GM23338 (cell line): ENCODE measurements around the gene SEZ6L. TPM values are rescaled to one million over a fixed set of nuclear protein-coding genes. Genes with fewer than 3 reads are reported as not detected.
A peak's percentile ranks its signal among the peaks of the same experiment; 100 is the strongest.

ENCODE experiments used
- ATAC-seq: fragments of 200-7000 bp; cut with Tn5 transposase; 3 replicates; pipeline ENCODE4 v1.9.1; 2020
- DNase-seq: peaks from one replicate; pipeline ENCODE4 v3.0.0-alpha.2; 2015; ENCODE audit warnings: low spot score
- H2AFZ ChIP-seq: fragments of 200-600 bp; sonication (generic); 2 replicates; pipeline ENCODE4 v1.8.0; 2016; ENCODE audit warnings: antibody characterized with exemption, mild to moderate bottlenecking, moderate library complexity
- H3F3A ChIP-seq: fragments of 200-600 bp; sonication (generic); replicated peaks from 2 replicates; pipeline ENCODE4 v1.8.0; 2017; ENCODE audit warnings: antibody characterized with exemption, mixed run types, low read depth
- H3K27ac ChIP-seq: fragments of 200-600 bp; sonication (generic); 2 replicates; pipeline ENCODE4 v1.6.1; 2016; ENCODE audit warnings: low read depth
- H3K27me3 ChIP-seq: fragments of 200-600 bp; sonication (generic); 2 replicates; pipeline ENCODE4 v1.8.0; 2016; ENCODE audit warnings: mild to moderate bottlenecking, mixed run types, moderate library complexity; ENCODE audit not compliant: insufficient read depth
- H3K36me3 ChIP-seq: fragments of 200-600 bp; sonication (generic); 2 replicates; pipeline ENCODE4 v1.8.0; 2016; ENCODE audit warnings: mild to moderate bottlenecking; ENCODE audit not compliant: insufficient read depth
- H3K4me1 ChIP-seq: fragments of 200-600 bp; sonication (generic); 2 replicates; pipeline ENCODE4 v1.8.0; 2016; ENCODE audit warnings: mild to moderate bottlenecking, moderate library complexity; ENCODE audit not compliant: insufficient read depth
- H3K4me2 ChIP-seq: fragments of 200-600 bp; sonication (generic); 2 replicates; pipeline ENCODE4 v1.7.1; 2017; ENCODE audit warnings: mixed run types
- H3K4me3 ChIP-seq: fragments of 200-600 bp; sonication (generic); 2 replicates; pipeline ENCODE4 v1.6.1; 2016; ENCODE audit warnings: mixed run types
- H3K79me2 ChIP-seq: fragments of 200-600 bp; sonication (generic); replicated peaks from 2 replicates; pipeline ENCODE4 v1.8.0; 2017; ENCODE audit warnings: mild to moderate bottlenecking; ENCODE audit not compliant: insufficient read depth
- H3K9me2 ChIP-seq: fragments of 200-600 bp; sonication (generic); 2 replicates; pipeline ENCODE4 v1.8.0; 2017; ENCODE audit not compliant: insufficient read depth
- H4K20me1 ChIP-seq: fragments of 200-600 bp; sonication (generic); replicated peaks from 2 replicates; pipeline ENCODE4 v1.8.0; 2017; ENCODE audit warnings: mild to moderate bottlenecking; ENCODE audit not compliant: insufficient read depth
- H3K27ac Mint-ChIP-seq: 2 replicates; pipeline ENCODE4 v1.8.0; 2020; ENCODE audit warnings: inconsistent platforms, mild to moderate bottlenecking, moderate library complexity, mixed read lengths
- H3K27me3 Mint-ChIP-seq: 3 replicates; pipeline ENCODE4 v1.8.0; 2022; ENCODE audit warnings: low read depth, mild to moderate bottlenecking, moderate library complexity, mixed read lengths, inconsistent platforms; ENCODE audit not compliant: insufficient read depth, poor library complexity
- H3K36me3 Mint-ChIP-seq: 3 replicates; pipeline ENCODE4 v1.8.0; 2021; ENCODE audit warnings: low read depth, mild to moderate bottlenecking, inconsistent platforms, moderate library complexity, mixed read lengths
- H3K4me1 Mint-ChIP-seq: 3 replicates; pipeline ENCODE4 v1.8.0; 2020; ENCODE audit warnings: mild to moderate bottlenecking, inconsistent platforms, mixed read lengths
- H3K4me3 Mint-ChIP-seq: 3 replicates; pipeline ENCODE4 v1.8.0; 2021; ENCODE audit warnings: moderate library complexity, mild to moderate bottlenecking, inconsistent platforms, mixed read lengths
- H3K9me3 Mint-ChIP-seq: 3 replicates; pipeline ENCODE4 v1.8.0; 2020; ENCODE audit warnings: moderate library complexity, mild to moderate bottlenecking, inconsistent platforms, mixed read lengths
- CREB1 ChIP-seq: fragments of 250-450 bp; sonication (Bioruptor Pico); IDR thresholded peaks from 2 replicates; pipeline ENCODE4 v1.5.0; 2020; ENCODE audit warnings: low read depth, mild to moderate bottlenecking, moderate library complexity
- ETS1 ChIP-seq: IDR thresholded peaks from 2 replicates; pipeline ENCODE4 v1.6.1; 2016; ENCODE audit warnings: antibody characterized with exemption
- EZH2 ChIP-seq: fragments of 200-600 bp; sonication (generic); IDR thresholded peaks from one replicate; pipeline ENCODE4 v1.8.0; 2017; ENCODE audit warnings: antibody characterized with exemption, mild to moderate bottlenecking, low read depth; ENCODE audit not compliant: unreplicated experiment
- EZH2phosphoT487 ChIP-seq: fragments of 200-600 bp; sonication (generic); IDR thresholded peaks from one replicate; pipeline ENCODE4 v1.8.1; 2018; ENCODE audit warnings: antibody characterized with exemption; ENCODE audit not compliant: unreplicated experiment
- JUNB ChIP-seq: IDR thresholded peaks from one replicate; pipeline ENCODE4 v1.6.1; 2016; ENCODE audit warnings: antibody characterized with exemption; ENCODE audit not compliant: unreplicated experiment
- POLR2AphosphoS5 ChIP-seq: IDR thresholded peaks from 2 replicates; pipeline ENCODE4 v1.6.1; 2016; ENCODE audit warnings: antibody characterized with exemption, low read depth
- STAT1 ChIP-seq: IDR thresholded peaks from one replicate; pipeline ENCODE4 v1.6.1; 2016; ENCODE audit warnings: antibody characterized with exemption; ENCODE audit not compliant: unreplicated experiment
- ZNF114 ChIP-seq: fragments of 250-450 bp; sonication (Bioruptor Pico); IDR thresholded peaks from 2 replicates; pipeline ENCODE4 v1.5.0; 2020; ENCODE audit warnings: mild to moderate bottlenecking, moderate library complexity
- long read RNA-seq: library from polyadenylated mRNA; unstranded; transcript quantifications from one replicate; pipeline ENCODE4 v2.0.0, GENCODE V29; 2020; ENCODE audit not compliant: unreplicated experiment
- polyA plus RNA-seq: library from polyadenylated mRNA; unstranded; fragments of >200 nt; fragmentation: Nextera tagmentation; extraction: Ambion mirVana; gene quantifications from 2 replicates; pipeline ENCODE4 v1.2.1, GENCODE V29; 2016
- total RNA-seq: library from RNA; depleted of rRNA; stranded (reverse); fragments of >200 nt; shearing (Covaris generic); gene quantifications from 2 replicates; pipeline ENCODE4 v1.2.3, GENCODE V29; 2014; rRNA removed
- TF ChIP-seq, protein P1 (sequence below): IDR thresholded peaks from one replicate; pipeline ENCODE4 v1.6.1; 2018; ENCODE audit warnings: antibody characterized with exemption; ENCODE audit not compliant: unreplicated experiment
- TF ChIP-seq, protein P2 (sequence below), 2 experiments: fragments of 200-600 bp in 1 of 2; sonication (generic) in 1 of 2; conservative IDR thresholded peaks; 2 replicates each; pipeline versions ENCODE4 v1.5.1 to v1.6.1; 2016 to 2017; ENCODE audit warnings: antibody characterized with exemption in 2 of 2, low read depth in 2 of 2, mild to moderate bottlenecking in 2 of 2, moderate library complexity in 1 of 2

Gene SEZ6L
- total RNA-seq, result 0.24 TPM in 1 of 2 replicates, not detected in the other
- 0.09 and 0.13 TPM in 2 replicates for polyA plus RNA-seq
- long read RNA-seq, result 0 reads

- Histone ChIP-seq H3K4me2 (peak within 1 kb of the TSS; percentile 91), H3K27me3 (peaks cover 65% of the 10 kb centered on the region), H3K79me2 (no peaks in the 10 kb centered on the region), H3F3A (no peaks in the 10 kb centered on the region), H3K4me1 (peaks cover 16% of the 10 kb centered on the region; the same call in 1 of the 2 replicates), H3K9me2 (no peaks in the 10 kb centered on the region), H4K20me1 (peaks cover 10% of the 10 kb centered on the region; the same call in 1 of the 2 replicates), H3K4me3 (peak within 1 kb of the TSS; percentile 85), H3K36me3 (no peaks in the 10 kb centered on the region), H3K27ac (no peak within 1 kb of the TSS), H2AFZ (peak within 1 kb of the TSS; percentile 90)
- no peaks in the 10 kb centered on the region for H3K36me3 Mint-ChIP-seq
- peak; percentile 79 for DNase-seq
- H3K27me3 Mint-ChIP-seq, result peaks cover 39% of the 10 kb centered on the region
- peaks cover 24% of the 10 kb centered on the region for H3K4me1 Mint-ChIP-seq
- H3K4me3 Mint-ChIP-seq, result peak within 1 kb of the TSS; percentile 80
- ATAC-seq, result peak; percentile 66
- TF ChIP-seq CREB1 (CRISPR knock-in tag) (no peak), JUNB (no peak), STAT1 (no peak), ZNF114 (CRISPR knock-in tag) (no peak), POLR2AphosphoS5 (no peak), EZH2 (no peak), ETS1 (no peak)
- TF ChIP-seq, protein P1, sequence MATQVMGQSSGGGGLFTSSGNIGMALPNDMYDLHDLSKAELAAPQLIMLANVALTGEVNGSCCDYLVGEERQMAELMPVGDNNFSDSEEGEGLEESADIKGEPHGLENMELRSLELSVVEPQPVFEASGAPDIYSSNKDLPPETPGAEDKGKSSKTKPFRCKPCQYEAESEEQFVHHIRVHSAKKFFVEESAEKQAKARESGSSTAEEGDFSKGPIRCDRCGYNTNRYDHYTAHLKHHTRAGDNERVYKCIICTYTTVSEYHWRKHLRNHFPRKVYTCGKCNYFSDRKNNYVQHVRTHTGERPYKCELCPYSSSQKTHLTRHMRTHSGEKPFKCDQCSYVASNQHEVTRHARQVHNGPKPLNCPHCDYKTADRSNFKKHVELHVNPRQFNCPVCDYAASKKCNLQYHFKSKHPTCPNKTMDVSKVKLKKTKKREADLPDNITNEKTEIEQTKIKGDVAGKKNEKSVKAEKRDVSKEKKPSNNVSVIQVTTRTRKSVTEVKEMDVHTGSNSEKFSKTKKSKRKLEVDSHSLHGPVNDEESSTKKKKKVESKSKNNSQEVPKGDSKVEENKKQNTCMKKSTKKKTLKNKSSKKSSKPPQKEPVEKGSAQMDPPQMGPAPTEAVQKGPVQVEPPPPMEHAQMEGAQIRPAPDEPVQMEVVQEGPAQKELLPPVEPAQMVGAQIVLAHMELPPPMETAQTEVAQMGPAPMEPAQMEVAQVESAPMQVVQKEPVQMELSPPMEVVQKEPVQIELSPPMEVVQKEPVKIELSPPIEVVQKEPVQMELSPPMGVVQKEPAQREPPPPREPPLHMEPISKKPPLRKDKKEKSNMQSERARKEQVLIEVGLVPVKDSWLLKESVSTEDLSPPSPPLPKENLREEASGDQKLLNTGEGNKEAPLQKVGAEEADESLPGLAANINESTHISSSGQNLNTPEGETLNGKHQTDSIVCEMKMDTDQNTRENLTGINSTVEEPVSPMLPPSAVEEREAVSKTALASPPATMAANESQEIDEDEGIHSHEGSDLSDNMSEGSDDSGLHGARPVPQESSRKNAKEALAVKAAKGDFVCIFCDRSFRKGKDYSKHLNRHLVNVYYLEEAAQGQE, result no peak
- H3K27ac Mint-ChIP-seq, result no peak within 1 kb of the TSS
- no peaks in the 10 kb centered on the region; the same call in 2 of the 3 replicates for H3K9me3 Mint-ChIP-seq
These were observed at the start of gene SEZ6L for GRCh38 chr22:26169315-26170111. Gene SEZ6L (plus strand): TSS chr22:26169462. CDS start chr22:26169670, 208 bp downstream.

GRCh38 chr22:26122920-26123468 is 46.3 kb upstream of the SEZ6L start:
- no peak for ATAC-seq
- H3K27me3 Mint-ChIP-seq, result peaks cover 4% of the 10 kb centered on the region
- Histone ChIP-seq H4K20me1 (no peaks in the 10 kb centered on the region), H2AFZ (no peak overlapping the region), H3K36me3 (no peaks in the 10 kb centered on the region; the same call in 1 of the 2 replicates), H3K9me2 (no peaks in the 10 kb centered on the region), H3K4me3 (no peak overlapping the region), H3K4me2 (no peak overlapping the region), H3K27me3 (no peaks in the 10 kb centered on the region), H3K27ac (no peak overlapping the region), H3K4me1 (no peaks in the 10 kb centered on the region), H3K79me2 (no peaks in the 10 kb centered on the region), H3F3A (no peaks in the 10 kb centered on the region)
- H3K27ac Mint-ChIP-seq, result no peak overlapping the region
- no peak for DNase-seq
- H3K36me3 Mint-ChIP-seq, result no peaks in the 10 kb centered on the region
- H3K4me1 Mint-ChIP-seq, result peaks cover 3% of the 10 kb centered on the region; the same call in 1 of the 3 replicates
- no peak overlapping the region for H3K4me3 Mint-ChIP-seq
- H3K9me3 Mint-ChIP-seq, result no peaks in the 10 kb centered on the region
- TF ChIP-seq STAT1 (no peak), EZH2phosphoT487 (no peak)
- TF ChIP-seq, protein P2, sequence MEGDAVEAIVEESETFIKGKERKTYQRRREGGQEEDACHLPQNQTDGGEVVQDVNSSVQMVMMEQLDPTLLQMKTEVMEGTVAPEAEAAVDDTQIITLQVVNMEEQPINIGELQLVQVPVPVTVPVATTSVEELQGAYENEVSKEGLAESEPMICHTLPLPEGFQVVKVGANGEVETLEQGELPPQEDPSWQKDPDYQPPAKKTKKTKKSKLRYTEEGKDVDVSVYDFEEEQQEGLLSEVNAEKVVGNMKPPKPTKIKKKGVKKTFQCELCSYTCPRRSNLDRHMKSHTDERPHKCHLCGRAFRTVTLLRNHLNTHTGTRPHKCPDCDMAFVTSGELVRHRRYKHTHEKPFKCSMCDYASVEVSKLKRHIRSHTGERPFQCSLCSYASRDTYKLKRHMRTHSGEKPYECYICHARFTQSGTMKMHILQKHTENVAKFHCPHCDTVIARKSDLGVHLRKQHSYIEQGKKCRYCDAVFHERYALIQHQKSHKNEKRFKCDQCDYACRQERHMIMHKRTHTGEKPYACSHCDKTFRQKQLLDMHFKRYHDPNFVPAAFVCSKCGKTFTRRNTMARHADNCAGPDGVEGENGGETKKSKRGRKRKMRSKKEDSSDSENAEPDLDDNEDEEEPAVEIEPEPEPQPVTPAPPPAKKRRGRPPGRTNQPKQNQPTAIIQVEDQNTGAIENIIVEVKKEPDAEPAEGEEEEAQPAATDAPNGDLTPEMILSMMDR (conservative IDR thresholded peaks at IDR 0.05; ENCODE audit: low read depth in 2 of 2), result no peak
